Heart left ventricle (tissue), 13 donors: ENCODE data around the gene IRAK2.
"Not testable (repeated sequence)": the region's sequence is repeated elsewhere in the genome, so short reads cannot be mapped to it uniquely, and the experiment has no call there.

ENCODE experiments used
- POLR2A ChIP-seq, 2 donors: fragments of 450-650 bp; IDR thresholded peaks; one replicate each; pipeline ENCODE4 v1.6.1; 2017; ENCODE audit warnings: antibody characterized with exemption in 2 of 2, mild to moderate bottlenecking in 2 of 2, moderate library complexity in 2 of 2
- TF ChIP-seq, protein P1 (sequence below), 12 donors: fragments of 200-600 bp; sonication (generic) in 4 of 12; IDR thresholded peaks; one replicate each; pipeline versions ENCODE4 v1.5.0 to v1.8.0; 2018 to 2022; ENCODE audit warnings: antibody characterized with exemption in 12 of 12, mild to moderate bottlenecking in 5 of 12
- donor health status: ischemic (EF 13 %, LVEDD 7.1; RV severe dilation, severe dysfunction).
- donor health status: DM: no; HTN: yes; CAD: no.
- donor health status: DM: no; HTN: no; CAD: no.
- donor health status: ischemic (EF 25% LVEDD 6.9; RV normal size, moderate dysfunction).
- donor health status: ischemic (EF 25% LVEDD 5.7; RV mildly dilated, moderate dysfunction).
- donor health status: ischemic (EF 35%, LVEDD 5.7; RV mildly dilated, moderate dysfunction).
- donor health status: nonischemic (EF 11% LVEDD 7.7; RV severe dilation, severe dysfunction).
- donor health status: DM: yes; HTN: yes; CAD: no.
- donor health status: PGD.
- donor health status: ischemic (EF 29% LVEDD 5.4; RV normal size, mild dysfunction).
- donor health status: nonischemic (EF 23%, LVEDD 6.1; RV moderate dilation, normal function).

GRCh38 chr3:10176150-10176549 lies 11.4 kb downstream of the IRAK2 start:
- TF ChIP-seq, protein P1, sequence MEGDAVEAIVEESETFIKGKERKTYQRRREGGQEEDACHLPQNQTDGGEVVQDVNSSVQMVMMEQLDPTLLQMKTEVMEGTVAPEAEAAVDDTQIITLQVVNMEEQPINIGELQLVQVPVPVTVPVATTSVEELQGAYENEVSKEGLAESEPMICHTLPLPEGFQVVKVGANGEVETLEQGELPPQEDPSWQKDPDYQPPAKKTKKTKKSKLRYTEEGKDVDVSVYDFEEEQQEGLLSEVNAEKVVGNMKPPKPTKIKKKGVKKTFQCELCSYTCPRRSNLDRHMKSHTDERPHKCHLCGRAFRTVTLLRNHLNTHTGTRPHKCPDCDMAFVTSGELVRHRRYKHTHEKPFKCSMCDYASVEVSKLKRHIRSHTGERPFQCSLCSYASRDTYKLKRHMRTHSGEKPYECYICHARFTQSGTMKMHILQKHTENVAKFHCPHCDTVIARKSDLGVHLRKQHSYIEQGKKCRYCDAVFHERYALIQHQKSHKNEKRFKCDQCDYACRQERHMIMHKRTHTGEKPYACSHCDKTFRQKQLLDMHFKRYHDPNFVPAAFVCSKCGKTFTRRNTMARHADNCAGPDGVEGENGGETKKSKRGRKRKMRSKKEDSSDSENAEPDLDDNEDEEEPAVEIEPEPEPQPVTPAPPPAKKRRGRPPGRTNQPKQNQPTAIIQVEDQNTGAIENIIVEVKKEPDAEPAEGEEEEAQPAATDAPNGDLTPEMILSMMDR (IDR thresholded peaks at IDR 0.05) = not testable (repeated sequence)
- TF ChIP-seq POLR2A (IDR thresholded peaks at IDR 0.05) = not testable (repeated sequence)
